ENCODE results near the gene NLRP12.
"Not testable (repeated sequence)": the region's sequence is repeated elsewhere in the genome, so short reads cannot be mapped to it uniquely, and the experiment has no call there.

GRCh38 chr19:53832861-53833260 lies 8.7 kb upstream of the NLRP12 start:
- not testable (repeated sequence) for TF ChIP-seq EZH2 (IDR thresholded peaks at IDR 0.05; ENCODE audit: insufficient read depth, poor library complexity, severe bottlenecking); EZH2phosphoT487 (IDR thresholded peaks at IDR 0.05; ENCODE audit: insufficient read depth, low read depth)
